Kasumi-1 (cell line): ENCODE data around the gene DCTD.

Source experiments
- DNase-seq, 2 experiments: peaks; one replicate each; lab custom pipeline; 2025; lab: John Stamatoyannopoulos, UW

The DCTD gene

DNA sequence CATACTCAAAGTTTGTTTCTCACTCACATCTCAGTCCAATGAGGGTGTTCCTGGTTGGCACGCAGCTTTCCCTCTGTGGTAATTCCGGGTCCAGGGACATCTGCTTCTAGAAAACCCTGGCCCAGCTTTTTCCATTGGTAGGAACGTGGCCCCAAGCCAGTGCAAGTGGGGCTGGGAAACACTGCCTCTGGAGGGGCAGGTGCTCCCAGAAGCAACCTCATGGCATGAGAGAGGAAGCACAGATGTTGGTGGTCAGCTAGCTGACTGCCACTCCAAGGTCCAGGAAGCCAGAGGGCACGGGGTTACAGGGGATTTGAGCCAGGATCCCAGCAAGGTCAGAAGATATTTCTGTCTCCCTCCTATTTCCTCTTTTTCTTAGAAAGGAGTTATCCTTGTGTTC lies 47.5 kb downstream of the DCTD start:
- no peak for DNase-seq

DNA sequence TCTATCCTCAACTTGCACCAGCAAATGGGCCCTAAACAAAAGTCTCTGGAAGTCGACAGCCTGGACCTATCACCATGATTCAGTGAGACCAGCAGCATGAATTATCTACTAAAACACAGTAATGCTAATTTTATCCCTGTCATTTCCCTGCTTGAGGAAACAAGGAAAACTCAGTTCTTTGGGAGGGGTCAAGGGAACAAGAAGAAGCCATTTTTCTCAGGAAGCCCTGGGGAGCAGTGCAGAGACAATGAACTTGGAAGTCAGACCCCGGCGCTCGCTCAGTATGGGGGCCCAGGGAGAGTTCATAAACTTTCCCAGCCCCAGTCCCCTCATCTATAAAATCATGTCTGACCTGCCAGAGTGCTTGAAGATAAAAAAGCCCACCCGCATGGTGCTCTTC lies 50.4 kb downstream of the DCTD start:
- no peak for DNase-seq

DNA sequence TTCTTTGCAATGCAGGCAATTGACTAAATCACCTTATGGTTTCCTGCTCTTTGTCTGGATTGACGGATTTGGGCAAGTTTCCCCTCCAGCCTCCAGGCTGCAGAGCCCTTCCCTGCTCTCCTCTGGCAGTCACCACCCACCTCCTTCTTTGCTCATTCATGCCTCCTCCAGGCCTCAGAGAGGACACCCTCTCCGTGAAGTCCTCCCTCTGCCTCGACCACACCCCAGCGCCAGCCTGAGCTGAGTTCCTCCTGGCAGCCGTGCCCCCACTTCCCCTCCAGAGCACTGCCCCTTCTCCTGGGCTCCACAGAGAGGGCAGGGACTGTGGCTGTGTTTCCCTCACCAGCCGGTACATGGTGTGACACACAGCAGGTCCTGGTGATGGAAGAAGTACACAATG lies 53.7 kb downstream of the DCTD start:
- DNase-seq, result no peak

DNA sequence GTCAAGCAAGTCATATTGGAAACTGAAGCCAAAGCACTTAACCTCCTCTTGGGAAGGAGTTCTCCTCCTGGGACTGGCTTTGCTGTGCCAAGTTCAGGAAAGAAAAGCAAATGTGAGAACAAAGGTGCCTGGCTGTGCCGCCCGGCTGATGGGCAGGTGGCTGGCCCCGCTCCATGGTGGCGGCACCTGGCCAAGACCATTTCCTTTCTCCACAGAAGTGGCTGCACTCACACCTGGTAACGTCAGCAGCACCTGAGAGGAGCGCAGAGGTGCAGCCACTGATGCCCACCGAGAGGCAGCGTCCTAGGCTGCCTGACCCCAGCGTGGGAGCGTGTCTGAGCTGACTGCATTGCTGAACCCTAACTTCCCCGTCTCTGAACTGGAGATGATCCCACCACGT lies 54.3 kb downstream of the DCTD start:
- DNase-seq, result no peak

DNA sequence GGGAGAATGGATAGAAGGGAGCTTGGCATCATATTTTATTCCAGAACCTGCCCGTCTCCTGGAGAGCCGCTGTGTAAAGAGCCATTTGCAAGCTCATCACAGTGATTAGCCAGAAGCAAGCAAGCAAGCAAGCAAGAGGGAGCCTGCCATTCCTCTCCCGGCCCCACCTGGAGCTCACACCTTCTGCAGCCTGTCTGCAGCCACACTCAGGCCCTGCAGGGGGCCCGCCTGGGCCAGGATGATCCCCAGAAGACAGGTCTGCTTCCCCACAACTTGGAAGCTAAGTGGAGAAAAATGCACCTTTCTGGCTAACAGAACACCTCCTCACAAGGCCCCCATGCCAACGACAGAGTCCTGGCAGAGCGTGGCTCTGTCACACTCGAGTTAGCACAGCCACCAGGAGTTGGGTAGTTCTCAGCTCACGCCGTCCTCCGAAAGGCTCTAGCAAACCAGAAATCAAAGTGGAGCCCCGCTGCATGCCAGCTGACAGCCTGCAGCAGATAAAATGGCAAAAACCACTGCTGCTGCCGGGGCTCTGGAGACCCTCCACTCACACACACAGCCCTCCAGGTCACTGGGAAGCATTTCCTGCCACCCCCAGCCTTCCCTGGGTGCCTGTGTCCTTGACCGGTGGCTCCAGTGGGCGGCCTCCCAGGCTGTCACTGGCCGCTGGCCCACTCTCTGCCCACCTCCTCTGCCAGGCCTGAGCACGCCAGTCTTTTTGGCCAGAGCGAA lies 54.9 kb downstream of the DCTD start:
- DNase-seq, result no peak

DNA sequence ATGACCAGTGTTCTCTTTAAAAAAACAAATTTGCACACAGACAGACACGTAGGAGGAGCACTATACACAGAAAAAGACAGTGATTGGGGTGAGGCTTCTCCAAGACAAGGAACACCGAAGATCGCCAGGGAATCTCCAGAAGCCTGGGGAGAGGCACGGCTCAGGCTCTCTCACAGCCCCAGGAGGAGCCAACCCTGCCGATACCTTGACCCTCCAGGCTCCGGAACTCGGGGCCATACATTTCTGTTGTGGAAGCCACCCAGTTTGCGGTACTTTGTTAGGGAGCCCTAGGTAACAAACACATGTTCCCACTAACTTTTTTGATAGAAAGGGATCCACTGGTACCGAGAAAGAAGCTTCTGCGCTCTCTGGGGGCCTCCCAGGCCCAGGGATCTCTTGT lies 55.8 kb downstream of the DCTD start:
- no peak for DNase-seq

DNA sequence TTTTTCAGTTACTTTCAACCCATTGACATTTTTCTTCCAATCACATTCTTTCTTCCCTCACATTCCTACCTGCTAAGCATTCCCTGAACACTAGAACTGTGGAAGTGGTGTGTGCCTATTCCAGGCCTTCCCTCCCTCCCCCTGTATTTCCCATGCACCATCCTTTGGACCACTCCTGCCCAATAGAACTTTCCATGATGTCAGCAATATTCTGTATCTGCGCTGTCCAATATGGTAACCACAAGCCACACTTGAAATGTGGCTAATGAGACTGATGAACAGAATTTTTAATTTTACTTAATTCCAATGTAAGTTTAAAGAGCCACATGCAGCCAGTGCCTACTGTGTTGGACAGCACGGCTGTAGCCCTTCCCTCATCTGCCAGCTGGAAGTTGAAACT lies 57.5 kb downstream of the DCTD start:
- DNase-seq, result no peak

DNA sequence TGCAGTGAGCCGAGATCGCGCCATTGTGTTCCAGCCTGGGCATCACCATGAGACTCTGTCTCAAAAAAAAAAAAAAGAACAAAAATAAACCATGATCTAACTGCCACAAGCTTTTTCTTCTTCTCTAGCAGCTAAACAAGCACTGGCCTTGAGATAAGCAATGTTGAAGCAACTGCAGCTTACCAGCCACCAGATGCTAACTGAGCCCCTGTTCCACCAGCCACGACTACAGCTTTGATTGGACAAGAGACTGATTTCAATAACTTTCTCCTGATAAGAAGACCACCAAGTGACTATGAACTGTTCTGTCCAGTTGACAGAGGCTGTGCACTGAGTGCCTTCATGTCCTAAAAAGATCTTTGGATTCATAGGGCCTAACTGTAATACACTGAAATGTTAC lies 58.5 kb downstream of the DCTD start:
- DNase-seq, result no peak

DNA sequence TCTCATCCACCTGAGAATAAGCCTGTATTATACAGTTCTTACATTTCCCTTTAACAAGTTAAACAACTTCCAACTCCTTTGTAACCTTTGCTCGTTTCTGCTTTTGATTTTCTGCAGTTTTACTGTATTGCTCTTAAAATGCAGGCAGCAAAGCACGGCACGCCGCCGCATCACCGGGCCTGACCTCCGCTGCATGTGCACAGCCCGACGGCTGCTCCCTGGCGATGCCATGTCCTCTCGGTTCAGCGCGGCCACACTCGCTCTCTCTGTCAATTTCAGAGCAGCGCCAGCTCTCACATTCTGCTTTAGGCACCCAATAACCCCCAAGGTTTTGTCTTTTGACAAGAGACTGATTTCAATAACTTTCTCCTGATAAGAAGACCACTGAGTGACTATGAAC lies 60.3 kb downstream of the DCTD start:
- DNase-seq, result no peak

DNA sequence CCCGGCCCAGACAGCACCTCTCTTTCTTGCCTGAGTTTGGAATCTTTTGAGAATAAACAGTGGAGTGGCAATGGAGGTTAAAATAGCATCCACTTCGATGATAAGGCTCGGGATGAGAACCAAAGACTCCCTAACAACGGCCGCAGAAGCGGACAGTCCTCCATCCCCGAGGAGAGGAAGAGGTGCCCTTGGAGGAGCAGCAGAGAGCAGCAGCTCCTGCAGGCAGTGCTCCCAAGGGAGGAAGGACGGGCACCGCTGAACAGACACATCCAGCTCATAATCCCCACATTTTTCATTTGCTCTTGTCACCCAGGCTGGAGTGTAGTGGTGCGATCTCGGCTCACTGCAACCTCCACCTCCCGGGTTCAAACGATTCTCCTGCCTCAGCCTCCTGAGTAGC lies 61.3 kb downstream of the DCTD start:
- DNase-seq, result no peak

DNA sequence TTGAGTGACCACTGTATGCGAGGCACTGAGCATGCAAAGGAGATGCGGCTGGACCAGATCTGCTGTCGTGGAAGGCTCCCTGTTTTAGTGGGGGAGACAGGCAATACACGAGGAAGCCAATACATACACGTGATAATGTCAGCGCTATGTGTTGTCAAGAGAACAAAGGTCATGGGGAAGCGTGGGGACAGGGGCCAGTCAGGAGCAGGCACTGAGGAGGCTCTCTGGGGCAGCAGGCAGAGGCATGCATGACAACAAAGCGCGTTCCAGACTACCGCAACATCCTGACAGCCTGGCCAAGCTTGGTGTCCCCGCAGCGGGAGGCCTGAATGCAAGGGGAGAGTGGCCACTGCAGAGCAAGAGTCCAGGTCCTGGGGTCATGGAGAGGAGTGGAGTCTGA lies 61.9 kb downstream of the DCTD start:
- no peak for DNase-seq

DNA sequence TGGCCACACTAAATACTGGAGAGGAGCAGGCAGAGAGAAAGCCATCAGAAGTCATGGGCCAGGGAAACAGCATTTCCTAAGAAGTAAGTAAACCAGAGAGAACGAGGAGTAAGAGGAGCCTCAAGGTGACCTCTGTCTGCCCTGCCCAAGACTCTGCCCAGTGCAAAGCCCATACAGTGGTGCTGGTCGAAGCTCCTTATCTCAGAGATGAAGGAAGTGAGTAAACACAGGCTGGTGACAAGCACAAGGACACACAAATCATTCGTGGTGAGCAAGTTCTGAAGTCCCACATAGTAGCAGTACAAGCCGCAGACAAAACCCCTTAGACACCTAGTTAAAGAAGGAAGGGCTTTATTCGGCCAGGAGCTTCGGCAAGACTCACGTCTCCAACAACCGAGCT lies 62.7 kb downstream of the DCTD start:
- no peak for DNase-seq

DNA sequence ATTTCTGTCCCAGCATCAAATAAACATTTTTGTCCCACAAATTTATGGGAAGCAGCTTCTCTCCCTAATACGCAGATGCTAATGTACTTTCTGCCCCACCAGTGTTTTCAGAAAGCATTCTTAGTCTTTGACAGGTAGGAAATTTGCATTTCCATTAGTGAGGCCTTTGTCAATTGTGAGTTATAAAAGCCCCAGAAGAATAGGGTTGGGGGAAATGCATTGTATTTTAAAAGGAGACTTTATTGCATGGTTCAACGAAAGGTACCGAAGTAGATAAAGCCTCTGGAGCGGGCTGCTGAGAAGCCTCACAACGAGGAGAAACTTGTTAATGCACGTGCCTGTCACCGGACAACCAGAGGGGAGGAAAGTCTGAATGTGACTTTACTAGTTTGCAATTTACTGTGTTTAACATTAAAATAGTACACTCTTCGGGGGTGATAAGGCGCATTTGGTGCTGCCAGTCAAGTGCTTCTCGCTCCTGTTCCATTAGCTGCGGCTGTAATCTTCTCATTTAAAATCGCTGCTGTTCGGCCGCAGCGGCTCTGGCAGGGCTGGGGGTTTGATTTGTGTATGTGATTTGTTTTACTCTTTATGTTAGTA lies 63.4 kb downstream of the DCTD start:
- DNase-seq, result no peak

DNA sequence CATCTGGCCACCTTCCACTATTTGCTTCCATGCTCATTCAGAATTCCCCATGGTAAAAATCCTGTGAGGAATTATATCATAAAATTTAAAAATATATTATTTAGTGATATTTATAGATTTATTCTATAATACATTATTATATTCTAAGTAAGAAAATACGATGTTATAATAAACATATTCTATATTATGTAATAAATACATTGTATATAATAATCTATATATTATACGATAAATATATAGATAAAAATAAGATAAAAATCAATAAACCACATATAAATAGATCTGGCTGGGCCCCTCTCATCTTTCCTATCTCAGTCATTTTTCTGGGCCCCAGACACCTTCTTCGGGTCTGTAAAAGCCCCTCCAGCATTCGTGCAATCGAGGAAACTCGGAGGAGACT lies 68.5 kb downstream of the DCTD start:
- no peak for DNase-seq

DNA sequence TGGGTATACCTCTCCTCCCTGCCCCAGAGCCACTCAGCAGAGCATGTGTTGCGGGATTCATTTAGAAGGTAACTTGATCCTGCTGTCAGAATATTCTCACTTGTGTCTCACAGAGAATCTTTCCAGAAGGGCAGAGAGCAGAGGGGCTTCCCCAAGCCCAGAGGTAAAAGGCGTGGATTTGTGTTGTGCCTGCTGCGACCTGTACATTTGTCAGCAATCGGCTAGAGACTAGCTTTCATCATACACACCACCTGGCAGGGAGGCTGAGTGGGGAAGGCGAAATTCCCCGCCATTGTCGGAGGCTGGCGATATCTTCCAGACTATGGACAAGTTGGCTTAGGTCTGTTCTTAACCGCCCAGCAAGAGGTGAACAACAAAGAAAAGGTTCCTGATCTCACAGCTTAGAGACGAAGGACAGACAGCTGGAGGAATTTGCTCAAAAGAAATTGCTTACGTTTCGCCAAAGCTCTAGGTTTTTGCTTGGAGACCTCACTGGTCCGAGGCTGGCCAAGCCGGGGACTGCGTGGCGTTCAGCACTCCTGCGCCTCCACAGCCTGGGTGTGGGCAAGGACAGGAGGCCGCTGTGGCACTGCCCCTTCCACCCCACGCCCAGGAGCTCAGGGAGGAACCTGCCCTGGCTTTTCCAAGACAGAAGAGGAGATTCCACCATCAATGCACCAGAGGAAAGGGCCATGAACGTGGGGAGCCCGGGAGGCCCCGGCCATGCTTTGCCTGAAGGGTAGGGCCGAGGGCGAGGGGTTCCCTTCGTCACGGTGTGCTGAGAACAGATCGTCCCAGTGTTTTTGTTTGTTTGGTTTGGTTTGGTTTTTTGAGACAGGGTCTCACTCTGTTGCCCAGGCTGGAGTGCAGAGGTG lies 69.4 kb downstream of the DCTD start:
- DNase-seq, result no peak

DNA sequence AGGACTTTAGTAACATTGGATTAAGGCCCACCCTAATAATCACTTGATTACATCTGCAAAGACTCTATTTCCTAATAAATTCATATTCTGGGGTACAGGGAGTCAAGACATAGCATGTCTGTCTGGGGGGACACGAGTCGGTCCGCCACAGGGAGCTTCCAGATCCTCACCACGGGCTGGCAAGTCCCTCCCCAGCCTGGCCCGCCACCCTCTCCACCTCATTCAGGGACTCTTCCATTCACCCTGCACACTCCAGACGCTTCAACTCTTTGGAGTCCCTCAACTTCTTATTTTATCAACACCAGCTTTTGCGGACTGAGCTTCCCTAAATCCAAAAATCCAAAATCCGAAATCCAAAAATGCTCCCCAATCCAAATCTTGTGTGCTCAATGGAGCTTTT lies 71.2 kb downstream of the DCTD start:
- no peak for DNase-seq

DNA sequence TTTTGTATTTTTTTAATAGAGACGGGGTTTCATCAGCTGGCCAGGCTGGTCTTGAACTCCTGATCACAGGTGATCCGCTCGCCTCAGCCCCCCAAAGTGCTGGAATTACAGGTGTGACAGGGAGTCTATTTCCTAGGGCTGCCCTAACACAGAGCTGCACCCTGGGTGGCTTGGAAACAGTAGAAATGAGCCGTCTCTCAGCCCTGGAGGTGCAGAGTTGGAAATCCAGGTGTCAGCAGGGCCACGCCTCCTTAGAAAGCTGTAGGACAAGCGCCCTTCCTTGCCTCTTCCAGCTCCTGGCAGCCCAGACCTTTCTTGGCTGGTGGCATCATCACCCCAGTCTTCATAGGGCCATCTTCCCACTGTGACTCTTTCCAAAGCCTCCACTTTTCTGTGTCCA lies 71.6 kb downstream of the DCTD start:
- no peak for DNase-seq

DNA sequence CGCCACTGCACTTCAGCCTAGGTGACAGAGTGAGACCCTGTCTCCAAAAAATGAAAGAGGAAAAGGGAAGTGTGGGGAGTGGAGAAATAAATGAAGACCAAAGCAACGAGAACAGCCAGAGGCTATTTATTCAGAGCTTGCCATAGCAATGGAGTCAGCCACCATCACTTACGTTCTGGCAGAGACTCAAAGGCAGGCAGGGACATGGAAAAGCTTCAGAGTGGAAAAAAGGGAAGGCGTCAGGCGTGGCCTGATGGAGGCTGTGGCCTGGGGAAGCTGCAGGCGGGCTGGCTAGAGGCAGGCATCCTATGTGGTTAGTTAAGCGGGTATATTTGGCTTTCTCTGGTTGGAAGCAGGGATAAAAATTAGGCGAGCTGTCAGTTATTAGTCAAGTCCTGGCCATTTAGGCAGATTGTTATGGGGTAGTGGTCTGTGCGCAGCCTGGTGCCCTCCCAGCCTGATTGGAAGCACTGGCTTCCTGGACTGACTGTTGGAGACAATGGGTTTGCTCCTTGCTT lies 73.3 kb downstream of the DCTD start:
- DNase-seq, result no peak

DNA sequence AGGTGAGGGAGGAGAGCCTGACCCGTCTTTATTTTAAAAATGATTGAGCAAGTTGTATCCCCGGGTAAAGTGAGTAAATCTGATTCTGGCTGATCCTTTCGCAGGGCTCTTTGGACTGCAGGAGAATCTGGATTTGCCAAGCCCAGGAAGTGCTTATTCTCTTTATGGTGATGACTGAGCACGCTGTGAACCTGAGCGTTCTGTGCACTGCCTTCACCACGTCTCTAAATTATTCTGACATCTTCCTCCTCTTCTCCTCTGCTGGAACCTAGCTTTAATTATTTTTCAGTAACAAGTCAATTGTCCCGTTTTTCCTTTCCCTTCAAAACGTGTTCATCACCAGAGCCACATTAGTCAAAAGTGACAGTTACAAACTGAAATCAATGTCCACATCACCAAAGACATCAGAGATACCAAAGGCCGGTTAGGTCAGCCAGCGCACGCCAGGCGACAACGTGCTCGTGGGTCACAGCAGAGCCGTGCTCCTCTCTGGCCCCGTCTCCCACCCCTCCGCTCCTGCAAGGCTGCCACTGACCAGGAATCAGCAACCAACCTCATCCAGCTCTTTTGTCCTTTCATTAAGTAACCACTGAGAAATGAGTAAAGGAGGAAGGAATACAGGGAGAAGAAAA lies 74.3 kb downstream of the DCTD start:
- DNase-seq, result no peak

DNA sequence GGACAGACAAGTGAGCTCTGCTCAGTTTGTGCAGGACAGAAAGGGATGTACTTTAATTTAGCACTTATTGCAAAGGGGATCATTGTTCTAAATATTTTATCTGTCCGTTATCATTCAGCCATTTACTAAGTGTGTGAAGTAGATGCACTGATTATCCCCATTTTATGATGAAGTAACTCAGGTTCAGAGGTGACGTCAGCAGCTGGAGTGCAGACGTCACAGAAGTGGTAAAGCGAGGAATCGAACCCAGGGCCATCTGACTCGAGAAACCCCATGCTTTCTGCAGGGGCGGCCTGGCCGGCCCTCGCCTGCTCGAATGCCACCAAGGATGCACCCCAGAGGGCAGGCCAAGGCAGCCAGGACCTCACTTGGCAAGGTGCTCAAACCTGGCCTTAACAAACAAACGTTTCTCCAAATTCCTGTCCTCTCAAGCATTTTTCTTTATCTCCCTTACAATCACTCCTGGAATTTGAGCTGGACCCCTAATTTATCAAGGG lies 75.0 kb downstream of the DCTD start:
- no peak for DNase-seq

DNA sequence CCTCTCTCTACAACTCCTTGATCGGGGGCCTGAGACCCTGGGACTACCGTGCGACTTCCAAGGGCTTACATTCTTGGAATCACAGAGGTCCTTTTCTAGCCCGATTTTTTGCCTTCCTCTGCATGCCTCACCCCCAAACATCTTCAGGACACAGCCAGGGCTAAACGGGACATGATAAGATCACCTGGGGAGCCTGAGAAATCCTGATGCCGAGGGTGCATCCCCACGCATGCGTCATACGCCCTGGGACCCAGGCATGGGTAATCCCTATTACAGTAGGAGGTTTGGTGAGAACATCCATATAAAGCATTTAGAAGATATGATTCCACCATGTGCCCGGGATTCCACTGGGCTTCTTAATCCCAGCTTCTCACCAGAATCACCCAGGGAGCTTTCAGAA lies 77.1 kb downstream of the DCTD start:
- DNase-seq, result no peak
